Measurements from ENCODE around the gene IQGAP2. TPM values are rescaled to one million over a fixed set of nuclear protein-coding genes. Genes with fewer than 3 reads are reported as not detected.

IQGAP2 gene
- polyA plus RNA-seq, 1 donor from 2014 or later: 8.0 TPM

- Mint-ChIP-seq H3K27me3 (peaks cover 41% of the 10 kb centered on the region), H3K4me1 (peaks cover 5 to 19% (median 15%) of the 10 kb centered on the region in 3 donors), H3K27ac (peak within 1 kb of the TSS in 1 of 3 donors; percentile 27), H3K9me3 (peaks cover 0 to 2% (median 0%) of the 10 kb centered on the region in 3 donors), H3K4me3 (peak within 1 kb of the TSS; percentile 79 to 93 (median 84)), H3K36me3 (peaks cover 1% of the 10 kb centered on the region)
Measured at GRCh38 chr5:76715736-76716455, 312.8 kb downstream of the IQGAP2 start, which contains the start of gene F2R. Gene F2R (plus strand): TSS chr5:76716126. CDS start chr5:76716308, 182 bp downstream.

- Mint-ChIP-seq H3K36me3 (peaks cover 1% of the 10 kb centered on the region), H3K27ac (peak overlapping the region in 1 of 3 donors; percentile 27), H3K9me3 (peaks cover 0 to 2% (median 0%) of the 10 kb centered on the region in 3 donors), H3K27me3 (peaks cover 40% of the 10 kb centered on the region), H3K4me1 (peaks cover 9 to 22% (median 19%) of the 10 kb centered on the region in 3 donors), H3K4me3 (peak overlapping the region; percentile 79 to 93 (median 84))
Measured at GRCh38 chr5:76716456-76717157, 313.5 kb downstream of the IQGAP2 start.

- Mint-ChIP-seq H3K36me3 (peaks cover 1% of the 10 kb centered on the region), H3K4me3 (peak overlapping the region in 3 of 4 donors; percentile 81 to 93 (median 87)), H3K9me3 (peaks cover 0 to 2% (median 0%) of the 10 kb centered on the region in 3 donors), H3K27me3 (peaks cover 37% of the 10 kb centered on the region), H3K27ac (peak overlapping the region in 1 of 3 donors; percentile 44), H3K4me1 (peaks cover 9 to 22% (median 19%) of the 10 kb centered on the region in 3 donors)
Measured at GRCh38 chr5:76717222-76718083, 314.4 kb downstream of the IQGAP2 start.

GRCh38 chr5:76718381-76718832 is 315.3 kb downstream of the IQGAP2 start:
- Mint-ChIP-seq H3K4me1 (peaks cover 9 to 22% (median 19%) of the 10 kb centered on the region in 3 donors), H3K36me3 (peaks cover 1% of the 10 kb centered on the region), H3K4me3 (peak overlapping the region in 1 of 4 donors; percentile 16), H3K9me3 (peaks cover 0 to 2% (median 0%) of the 10 kb centered on the region in 3 donors), H3K27ac (peak overlapping the region in 1 of 3 donors; percentile 40), H3K27me3 (peaks cover 37% of the 10 kb centered on the region)

- Mint-ChIP-seq H3K36me3 (peaks cover 1% of the 10 kb centered on the region), H3K4me3 (peak overlapping the region in 1 of 4 donors; percentile 16), H3K4me1 (peaks cover 9 to 22% (median 19%) of the 10 kb centered on the region in 3 donors), H3K9me3 (peaks cover 0 to 2% (median 0%) of the 10 kb centered on the region in 3 donors), H3K27me3 (peaks cover 37% of the 10 kb centered on the region), H3K27ac (peak overlapping the region in 1 of 3 donors; percentile 40)
Measured at GRCh38 chr5:76718880-76719279, 315.8 kb downstream of the IQGAP2 start.

- peak overlapping the region in 1 of 3 donors; percentile 25 for H3K27ac Mint-ChIP-seq
- peaks cover 26% of the 10 kb centered on the region for H3K27me3 Mint-ChIP-seq
- H3K36me3 Mint-ChIP-seq: peaks cover 1% of the 10 kb centered on the region
- H3K4me3 Mint-ChIP-seq: peak overlapping the region in 2 of 4 donors; percentile 0 to 6
- no peaks in the 10 kb centered on the region for H3K9me3 Mint-ChIP-seq
- H3K4me1 Mint-ChIP-seq: peaks cover 5 to 10% (median 10%) of the 10 kb centered on the region in 3 donors
Measured at GRCh38 chr5:76720988-76721569, 318.0 kb downstream of the IQGAP2 start.

GRCh38 chr5:76723266-76723665 is 320.2 kb downstream of the IQGAP2 start:
- H3K27me3 Mint-ChIP-seq: peaks cover 11% of the 10 kb centered on the region
- H3K36me3 Mint-ChIP-seq: peaks cover 3% of the 10 kb centered on the region
- no peak overlapping the region for H3K27ac Mint-ChIP-seq
- no peaks in the 10 kb centered on the region for H3K9me3 Mint-ChIP-seq
- peaks cover 4 to 6% (median 5%) of the 10 kb centered on the region in 3 donors for H3K4me1 Mint-ChIP-seq
- H3K4me3 Mint-ChIP-seq: no peak overlapping the region

- Mint-ChIP-seq H3K27ac (no peak overlapping the region), H3K4me1 (peaks cover 4 to 6% (median 5%) of the 10 kb centered on the region in 3 donors), H3K27me3 (peaks cover 5% of the 10 kb centered on the region), H3K36me3 (peaks cover 1% of the 10 kb centered on the region), H3K4me3 (no peak overlapping the region), H3K9me3 (no peaks in the 10 kb centered on the region)
Measured at GRCh38 chr5:76723906-76724305, 320.8 kb downstream of the IQGAP2 start.

- Mint-ChIP-seq H3K36me3 (peaks cover 1% of the 10 kb centered on the region), H3K4me1 (peaks cover 4 to 6% (median 5%) of the 10 kb centered on the region in 3 donors), H3K4me3 (no peak overlapping the region), H3K27me3 (peaks cover 5% of the 10 kb centered on the region), H3K9me3 (peaks cover 0 to 9% (median 3%) of the 10 kb centered on the region in 3 donors), H3K27ac (peak overlapping the region in 1 of 3 donors; percentile 66)
Measured at GRCh38 chr5:76724871-76725270, 321.8 kb downstream of the IQGAP2 start.

- Mint-ChIP-seq H3K27ac (no peak overlapping the region), H3K9me3 (peaks cover 7 to 18% (median 8%) of the 10 kb centered on the region in 3 donors), H3K4me1 (peaks cover 0 to 9% (median 3%) of the 10 kb centered on the region in 3 donors), H3K4me3 (no peak overlapping the region), H3K36me3 (peaks cover 4% of the 10 kb centered on the region), H3K27me3 (peaks cover 12% of the 10 kb centered on the region)
Measured at GRCh38 chr5:76728965-76729364, 325.9 kb downstream of the IQGAP2 start.

GRCh38 chr5:76729373-76730290 is 326.5 kb downstream of the IQGAP2 start:
- H3K4me1 Mint-ChIP-seq: peaks cover 0 to 9% (median 3%) of the 10 kb centered on the region in 3 donors
- no peak overlapping the region for H3K4me3 Mint-ChIP-seq
- peaks cover 7 to 18% (median 8%) of the 10 kb centered on the region in 3 donors for H3K9me3 Mint-ChIP-seq
- H3K27me3 Mint-ChIP-seq: peaks cover 12% of the 10 kb centered on the region
- peaks cover 4% of the 10 kb centered on the region for H3K36me3 Mint-ChIP-seq
- no peak overlapping the region for H3K27ac Mint-ChIP-seq

GRCh38 chr5:76732405-76733048 is 329.4 kb downstream of the IQGAP2 start:
- Mint-ChIP-seq H3K27me3 (peaks cover 8% of the 10 kb centered on the region), H3K9me3 (peaks cover 7 to 18% (median 8%) of the 10 kb centered on the region in 3 donors), H3K4me3 (peak overlapping the region; percentile 61 to 90 (median 80)), H3K27ac (peak overlapping the region in 2 of 3 donors; percentile 8 to 25), H3K36me3 (peaks cover 4% of the 10 kb centered on the region), H3K4me1 (peaks cover 0 to 10% (median 3%) of the 10 kb centered on the region in 3 donors)
